Measurements from ENCODE around the gene SGIP1. TPM values are rescaled to one million over a fixed set of nuclear protein-coding genes. Genes with fewer than 3 reads are reported as not detected.

The SGIP1 gene
- total RNA-seq, 1 donor from 2014 or later: 6.9 TPM

- no peak for DNase-seq (ENCODE audit: low read depth)
- TF ChIP-seq CTCF (conservative IDR thresholded peaks at IDR 0.05; ENCODE audit: low read depth, low read length): no peak
- no peak overlapping the region for H3K4me3 ChIP-seq (ENCODE audit: low read depth, low read length)
Measured at GRCh38 chr1:66597500-66597899, 63.5 kb downstream of the SGIP1 start.

GRCh38 chr1:66598670-66599069 is 64.7 kb downstream of the SGIP1 start:
- DNase-seq (ENCODE audit: low read depth): no peak
- no peak overlapping the region for H3K4me3 ChIP-seq (ENCODE audit: low read depth, low read length)
- no peak for TF ChIP-seq CTCF (conservative IDR thresholded peaks at IDR 0.05; ENCODE audit: low read depth, low read length)

- no peak for TF ChIP-seq CTCF (conservative IDR thresholded peaks at IDR 0.05; ENCODE audit: low read depth, low read length)
- DNase-seq (ENCODE audit: low read depth): no peak
- H3K4me3 ChIP-seq (ENCODE audit: low read depth, low read length): no peak overlapping the region
Measured at GRCh38 chr1:66599346-66599745, 65.4 kb downstream of the SGIP1 start.

GRCh38 chr1:66599899-66600737 is 66.2 kb downstream of the SGIP1 start:
- DNase-seq (ENCODE audit: low read depth): no peak
- no peak overlapping the region for H3K4me3 ChIP-seq (ENCODE audit: low read depth, low read length)
- TF ChIP-seq CTCF (conservative IDR thresholded peaks at IDR 0.05; ENCODE audit: low read depth, low read length): no peak

- H3K4me3 ChIP-seq (ENCODE audit: low read depth, low read length): no peak overlapping the region
- no peak for TF ChIP-seq CTCF (conservative IDR thresholded peaks at IDR 0.05; ENCODE audit: low read depth, low read length)
- no peak for DNase-seq (ENCODE audit: low read depth)
Measured at GRCh38 chr1:66605419-66605997, 71.6 kb downstream of the SGIP1 start.

- H3K4me3 ChIP-seq (ENCODE audit: low read depth, low read length): no peak overlapping the region
- DNase-seq (ENCODE audit: low read depth): no peak
- TF ChIP-seq CTCF (conservative IDR thresholded peaks at IDR 0.05; ENCODE audit: low read depth, low read length): no peak
Measured at GRCh38 chr1:66606362-66607065, 72.6 kb downstream of the SGIP1 start.
